MCF 10A (cell line): ENCODE measurements around the gene S100A8. TPM values are rescaled to one million over a fixed set of nuclear protein-coding genes. Genes with fewer than 3 reads are reported as not detected.

Source experiments
- BruUV-seq: library from RNA; stranded (reverse); fragments of 400-500 nt; replicated peaks from 2 replicates; lab custom pipeline; 2021; lab: Mats Ljungman, UMichigan
- CTCF ChIA-PET: fragments of 300-600 bp; sonication (Branson Sonifier 250); formaldehyde crosslinking; extraction: SDS; loops from one replicate; lab custom pipeline; 2021; ENCODE audit warnings: antibody characterized with exemption, inconsistent platforms; lab: Yijun Ruan, JAX
- POLR2A ChIA-PET: fragments of 300-600, 350-650 bp; sonication (Branson Sonifier 250); formaldehyde crosslinking; extraction: SDS; loops from one replicate; lab custom pipeline; 2020; ENCODE audit warnings: antibody characterized with exemption, inconsistent platforms; lab: Yijun Ruan, JAX
- DNase-seq: peaks from one replicate; pipeline ENCODE4 v3.0.0-alpha.2; 2018; ENCODE audit not compliant: unreplicated experiment
- H3K27ac Mint-ChIP-seq: one replicate; pipeline ENCODE4 v1.8.0; 2022; ENCODE audit warnings: mild to moderate bottlenecking, low read depth, mixed read lengths; ENCODE audit not compliant: unreplicated experiment
- H3K27me3 Mint-ChIP-seq: one replicate; pipeline ENCODE4 v1.8.0; 2022; ENCODE audit warnings: mixed read lengths; ENCODE audit not compliant: insufficient read depth, unreplicated experiment
- H3K36me3 Mint-ChIP-seq: one replicate; pipeline ENCODE4 v1.8.0; 2022; ENCODE audit warnings: mild to moderate bottlenecking, moderate library complexity, mixed read lengths; ENCODE audit not compliant: insufficient read depth, unreplicated experiment
- H3K4me1 Mint-ChIP-seq: one replicate; pipeline ENCODE4 v1.8.0; 2022; ENCODE audit warnings: mixed read lengths; ENCODE audit not compliant: insufficient read depth, unreplicated experiment
- H3K4me3 Mint-ChIP-seq: one replicate; pipeline ENCODE4 v1.8.0; 2022; ENCODE audit warnings: mild to moderate bottlenecking, moderate library complexity, mixed read lengths; ENCODE audit not compliant: unreplicated experiment
- H3K9me3 Mint-ChIP-seq: one replicate; pipeline ENCODE4 v1.8.0; 2022; ENCODE audit warnings: mixed read lengths; ENCODE audit not compliant: unreplicated experiment
- intact Hi-C: fragments of 100-400 bp; cut with micrococcal nuclease; formaldehyde crosslinking; loops from 2 replicates; pipeline ENCODE4 v1.14.1; 2022
- total RNA-seq: library from RNA; stranded (reverse); gene quantifications from 2 replicates; pipeline ENCODE4 v1.2.3, GENCODE V29; 2022
- TF ChIP-seq, protein P1 (sequence below): fragments of 200-600 bp; IDR thresholded peaks from one replicate; pipeline ENCODE4 v1.8.0; 2022; ENCODE audit warnings: antibody characterized with exemption, mild to moderate bottlenecking; ENCODE audit not compliant: unreplicated experiment

The S100A8 gene
- total RNA-seq, 1 experiment from 2014 or later: 80.4 TPM

DNA sequence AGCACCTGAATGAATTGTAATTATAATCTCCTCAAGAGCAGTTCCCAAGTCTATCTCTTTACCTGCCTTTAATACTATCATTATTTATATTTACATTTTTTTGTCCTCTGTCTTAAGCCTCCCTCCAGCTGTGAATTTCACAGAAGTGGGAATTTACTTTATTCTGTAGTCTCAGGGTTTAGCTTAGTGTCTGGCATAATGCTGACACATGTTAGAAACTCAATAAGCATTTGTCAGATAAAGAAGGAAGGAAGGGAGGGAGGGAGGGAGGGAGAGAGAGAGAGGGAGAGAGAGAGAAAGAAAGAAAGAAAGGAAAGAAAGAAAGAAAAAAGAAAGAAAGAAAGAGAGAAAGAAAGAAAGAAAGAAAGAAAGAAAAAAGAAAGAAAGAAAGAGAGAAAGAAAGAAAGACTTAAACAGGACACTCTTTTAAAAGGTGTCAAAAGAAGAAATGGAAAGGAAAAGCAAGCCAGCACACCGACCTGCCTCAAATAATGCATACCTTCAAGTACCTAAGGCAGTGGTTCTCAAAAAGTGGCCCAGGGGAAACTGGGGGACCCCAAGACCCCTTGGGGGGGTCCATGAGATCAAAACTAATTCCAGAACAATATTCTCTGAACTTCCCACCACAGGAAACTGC, 40.4 kb downstream of the S100A8 start:
- no peaks in the 10 kb centered on the region for H3K36me3 Mint-ChIP-seq
- no peak overlapping the region for H3K27ac Mint-ChIP-seq
- ChIA-PET CTCF (interaction anchor here (0.6 to 28.2 kb wide), 3 partner anchors 146 to 479 kb away, joined by 3 to 1438 read pairs (median 3); no protein-coding TSS in a partner anchor), POLR2A (interaction anchor here (0.5 to 3.2 kb wide), 2 partner anchors 137 to 146 kb away, joined by 3 to 16 read pairs; no protein-coding TSS in a partner anchor)
- TF ChIP-seq, protein P1, sequence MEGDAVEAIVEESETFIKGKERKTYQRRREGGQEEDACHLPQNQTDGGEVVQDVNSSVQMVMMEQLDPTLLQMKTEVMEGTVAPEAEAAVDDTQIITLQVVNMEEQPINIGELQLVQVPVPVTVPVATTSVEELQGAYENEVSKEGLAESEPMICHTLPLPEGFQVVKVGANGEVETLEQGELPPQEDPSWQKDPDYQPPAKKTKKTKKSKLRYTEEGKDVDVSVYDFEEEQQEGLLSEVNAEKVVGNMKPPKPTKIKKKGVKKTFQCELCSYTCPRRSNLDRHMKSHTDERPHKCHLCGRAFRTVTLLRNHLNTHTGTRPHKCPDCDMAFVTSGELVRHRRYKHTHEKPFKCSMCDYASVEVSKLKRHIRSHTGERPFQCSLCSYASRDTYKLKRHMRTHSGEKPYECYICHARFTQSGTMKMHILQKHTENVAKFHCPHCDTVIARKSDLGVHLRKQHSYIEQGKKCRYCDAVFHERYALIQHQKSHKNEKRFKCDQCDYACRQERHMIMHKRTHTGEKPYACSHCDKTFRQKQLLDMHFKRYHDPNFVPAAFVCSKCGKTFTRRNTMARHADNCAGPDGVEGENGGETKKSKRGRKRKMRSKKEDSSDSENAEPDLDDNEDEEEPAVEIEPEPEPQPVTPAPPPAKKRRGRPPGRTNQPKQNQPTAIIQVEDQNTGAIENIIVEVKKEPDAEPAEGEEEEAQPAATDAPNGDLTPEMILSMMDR: no peak
- intact Hi-C loops: loop anchor here (2.0 kb wide), 1 partner anchor 398 kb away; no protein-coding TSS in a partner anchor
- H3K4me1 Mint-ChIP-seq: peaks cover 10% of the 10 kb centered on the region
- BruUV-seq: no TSS peak
- H3K9me3 Mint-ChIP-seq: no peaks in the 10 kb centered on the region
- H3K27me3 Mint-ChIP-seq: peaks cover 61% of the 10 kb centered on the region
- no peak overlapping the region for H3K4me3 Mint-ChIP-seq
- no peak for DNase-seq

DNA sequence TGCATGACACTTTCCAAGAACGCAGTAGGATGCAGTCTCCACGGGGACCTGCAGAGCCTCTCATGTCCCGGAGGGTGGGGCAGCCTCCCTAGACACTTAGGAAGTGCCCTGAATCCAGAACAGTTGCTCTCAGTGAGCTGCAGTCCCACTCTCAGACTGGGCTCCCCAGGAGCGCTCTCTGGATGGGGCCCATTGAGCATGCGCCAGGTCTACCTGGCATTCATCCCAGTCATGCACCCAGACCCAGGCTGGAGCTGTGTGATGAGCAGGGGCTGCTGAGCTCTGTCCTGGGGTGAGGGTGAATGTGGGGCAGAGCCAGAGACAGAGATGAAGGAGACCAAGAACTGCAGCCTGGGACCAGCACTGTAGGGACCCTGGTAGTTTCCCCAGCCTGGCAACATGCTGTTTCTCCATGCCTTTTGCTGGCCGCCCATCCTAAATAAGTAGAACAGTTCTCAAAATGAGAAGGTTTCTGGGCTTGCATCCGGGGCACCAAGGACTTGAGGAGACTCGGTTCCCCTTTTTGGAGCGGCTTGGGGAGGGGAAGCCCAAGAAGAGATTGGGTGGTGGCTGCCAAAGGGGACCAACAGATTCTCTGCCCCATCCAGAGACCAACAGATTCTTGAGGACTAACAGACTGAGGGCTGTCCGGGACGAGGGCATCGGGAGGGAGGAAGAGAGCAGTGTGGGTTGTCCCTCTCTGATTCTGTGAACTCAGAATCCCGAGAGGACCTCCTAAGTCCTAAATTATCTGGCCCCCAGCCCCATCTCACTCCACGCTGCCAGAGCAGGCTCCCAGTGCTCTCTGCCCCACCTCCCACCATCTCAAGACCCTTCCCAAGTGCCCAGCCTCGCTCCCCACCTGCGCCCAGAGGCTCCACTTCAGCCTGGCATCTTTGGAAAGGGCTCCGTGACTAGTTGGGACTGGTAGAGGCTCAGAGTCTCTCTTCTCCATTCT, 41.2 kb downstream of the S100A8 start:
- intact Hi-C loops: loop anchor here (2.0 kb wide), 1 partner anchor 399 kb away; no protein-coding TSS in a partner anchor
- no peak overlapping the region for H3K4me3 Mint-ChIP-seq
- peaks cover 66% of the 10 kb centered on the region for H3K27me3 Mint-ChIP-seq
- ChIA-PET CTCF (interaction anchor here (0.6 to 28.2 kb wide), 12 partner anchors 8 to 479 kb away, joined by 3 to 1438 read pairs (median 4); partner anchors contain the start of gene S100A9), POLR2A (interaction anchor here (0.5 to 1.9 kb wide), 5 partner anchors 8 to 267 kb away, joined by 3 to 10 read pairs (median 3); partner anchors contain the start of genes S100A14 and S100A9)
- no peak overlapping the region for H3K27ac Mint-ChIP-seq
- no TSS peak for BruUV-seq
- no peak for DNase-seq
- H3K4me1 Mint-ChIP-seq: peaks cover 10% of the 10 kb centered on the region
- H3K9me3 Mint-ChIP-seq: no peaks in the 10 kb centered on the region
- TF ChIP-seq, protein P1: no peak
- no peaks in the 10 kb centered on the region for H3K36me3 Mint-ChIP-seq

DNA sequence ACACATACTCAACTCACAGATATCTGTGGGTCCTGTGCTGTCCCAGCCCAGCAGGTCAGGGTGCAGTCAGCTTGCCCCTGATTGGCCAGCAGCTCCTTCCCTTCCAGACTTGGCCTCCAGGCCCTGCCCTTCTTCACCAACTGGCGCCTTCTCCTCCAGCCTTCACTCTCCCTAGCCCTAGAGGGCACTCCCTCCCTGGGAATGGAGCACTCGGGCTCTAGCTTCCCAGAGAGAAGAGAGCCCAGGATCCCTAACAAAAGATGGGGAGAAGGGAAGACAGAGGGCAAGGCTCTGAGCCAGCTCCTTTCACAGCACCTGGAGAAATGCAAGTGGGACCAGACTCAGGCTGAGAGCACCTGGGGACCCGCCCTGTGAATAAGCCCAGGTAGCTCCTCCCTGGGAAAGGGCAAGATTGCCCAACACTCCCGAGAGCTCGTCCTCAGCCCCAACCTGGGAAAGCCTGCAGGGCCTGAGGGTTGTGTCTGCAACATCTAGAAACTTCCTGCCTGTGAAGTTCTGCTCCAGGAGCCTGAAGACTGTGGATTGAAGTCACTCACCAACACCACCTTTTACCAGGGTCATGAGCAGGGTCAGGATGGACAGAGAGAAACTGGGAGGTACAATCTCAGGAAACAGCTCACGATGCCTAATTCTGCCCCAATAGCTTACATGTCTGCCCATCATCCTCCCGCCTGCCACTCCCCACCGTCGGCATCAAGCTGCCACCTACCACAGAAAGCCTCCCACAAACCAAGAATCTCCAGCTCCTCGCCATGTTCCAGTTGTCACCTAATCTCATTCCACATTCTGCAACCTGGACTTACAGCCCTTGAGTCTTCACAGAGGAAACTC, 42.1 kb downstream of the S100A8 start, which contains the start of gene PGLYRP4:
PGLYRP4 (minus strand) TSS at position 331 of the 852 bp plus-strand sequence. CDS start 909 bp downstream, outside the sequence.
- H3K9me3 Mint-ChIP-seq: no peaks in the 10 kb centered on the region
- H3K27ac Mint-ChIP-seq: no peak within 1 kb of the TSS
- no peaks in the 10 kb centered on the region for H3K36me3 Mint-ChIP-seq
- H3K4me1 Mint-ChIP-seq: peaks cover 10% of the 10 kb centered on the region
- intact Hi-C loops: no loop called here
- DNase-seq: peak; percentile 58
- CTCF ChIA-PET: interaction anchor here (0.7 to 28.2 kb wide), 11 partner anchors 9 to 604 kb away, joined by 3 to 1438 read pairs (median 4); partner anchors contain the start of gene S100A9
- no TSS peak for BruUV-seq
- POLR2A ChIA-PET: interaction anchor here (0.6 to 1.9 kb wide), 7 partner anchors 9 to 267 kb away, joined by 3 to 10 read pairs (median 3); partner anchors contain the start of genes S100A14, S100A2 and S100A9
- H3K27me3 Mint-ChIP-seq: peaks cover 72% of the 10 kb centered on the region
- no peak within 1 kb of the TSS for H3K4me3 Mint-ChIP-seq
- TF ChIP-seq, protein P1: no peak
